ENCODE results near the gene ABHD1.

Gene ABHD1

DNA sequence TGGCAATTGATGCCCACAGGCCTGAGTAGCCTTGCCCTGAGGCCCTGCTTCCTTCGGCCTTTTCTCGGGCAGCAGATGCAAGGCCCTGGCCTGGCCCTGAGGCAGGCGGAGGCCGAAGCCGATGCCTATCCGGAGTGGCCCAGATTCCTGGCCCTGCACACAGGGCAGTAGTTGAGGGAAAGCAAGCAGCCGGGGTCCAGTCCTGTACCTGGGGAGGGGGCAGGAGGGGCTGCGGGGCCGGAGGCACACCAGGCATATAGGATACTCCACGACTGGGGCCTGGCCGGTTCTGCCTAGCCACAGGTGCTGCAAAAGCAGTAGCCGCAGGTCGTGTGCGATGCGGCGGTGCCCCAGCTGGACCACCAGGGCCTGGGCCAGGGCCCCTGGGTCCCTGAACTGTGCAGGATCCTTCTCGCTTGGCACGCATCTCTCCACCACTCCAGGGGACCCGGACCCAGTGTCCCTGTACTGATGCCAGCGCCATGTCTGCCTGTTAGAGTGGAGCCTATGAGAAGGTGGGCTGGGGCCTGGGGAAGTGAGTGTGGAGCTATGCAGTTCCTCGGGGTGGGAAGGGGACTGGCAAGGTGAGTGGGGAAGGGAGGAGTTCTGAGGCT, 13.8 kb downstream of the ABHD1 start:
- no peak for DNase-seq (ENCODE audit: extremely low spot score)
- POLR2A ChIA-PET: no interaction called here
- CTCF ChIA-PET: no interaction called here
- TF ChIP-seq HDGF (IDR thresholded peaks at IDR 0.05; ENCODE audit: borderline replicate concordance) (no peak), BHLHE40 (IDR thresholded peaks at IDR 0.05; ENCODE audit: borderline replicate concordance) (no peak), ELF4 (IDR thresholded peaks at IDR 0.05) (no peak), PKNOX1 (IDR thresholded peaks at IDR 0.05) (no peak), ZNF384 (IDR thresholded peaks at IDR 0.05) (no peak), FOXA1 (IDR thresholded peaks at IDR 0.05) (no peak), LEF1 (IDR thresholded peaks at IDR 0.05; ENCODE audit: borderline replicate concordance) (no peak), FOXM1 (IDR thresholded peaks at IDR 0.05; ENCODE audit: borderline replicate concordance) (no peak), TARDBP (IDR thresholded peaks at IDR 0.05) (no peak), CTBP1 (IDR thresholded peaks at IDR 0.05; ENCODE audit: borderline replicate concordance) (no peak), SP1 (IDR thresholded peaks at IDR 0.05) (no peak), NFRKB (IDR thresholded peaks at IDR 0.05) (no peak), SUZ12 (IDR thresholded peaks at IDR 0.05) (no peak), FOXK2 (IDR thresholded peaks at IDR 0.05) (no peak), ARNT (IDR thresholded peaks at IDR 0.05) (no peak), L3MBTL2 (conservative IDR thresholded peaks at IDR 0.05) (no peak)

GRCh38 chr2:27138111-27138510, 14.5 kb downstream of the ABHD1 start:
- CTCF ChIA-PET: no interaction called here
- POLR2A ChIA-PET: no interaction called here
- no peak for DNase-seq (ENCODE audit: extremely low spot score)
- TF ChIP-seq TARDBP (IDR thresholded peaks at IDR 0.05) (no peak), HDGF (IDR thresholded peaks at IDR 0.05; ENCODE audit: borderline replicate concordance) (no peak), ARNT (IDR thresholded peaks at IDR 0.05) (no peak), FOXK2 (IDR thresholded peaks at IDR 0.05) (no peak), L3MBTL2 (conservative IDR thresholded peaks at IDR 0.05) (no peak), ZNF384 (IDR thresholded peaks at IDR 0.05) (no peak), SUZ12 (IDR thresholded peaks at IDR 0.05) (no peak), ELF4 (IDR thresholded peaks at IDR 0.05) (no peak), PKNOX1 (IDR thresholded peaks at IDR 0.05) (no peak)

DNA sequence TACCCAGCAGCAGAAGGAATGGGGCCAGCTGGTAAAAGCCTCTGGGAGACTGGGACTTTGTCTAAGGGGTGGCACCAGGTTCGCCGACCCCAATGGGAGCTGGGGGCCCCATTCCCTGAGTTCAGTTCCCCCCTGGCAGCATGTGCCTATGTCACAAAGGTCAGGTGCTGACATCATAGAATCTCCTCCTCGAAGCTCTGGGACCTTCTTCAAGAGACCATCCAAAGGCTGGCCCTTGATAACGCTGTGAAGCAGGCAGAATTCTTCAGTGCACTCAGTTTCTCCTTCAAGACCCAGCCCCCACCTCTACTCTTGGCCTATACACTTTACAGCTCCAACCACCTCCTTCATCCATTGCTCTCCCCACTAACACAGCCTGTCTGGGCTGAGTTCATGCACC, 15.7 kb downstream of the ABHD1 start, which contains the start of gene PRR30:
TSS of gene PRR30 (minus strand) at position 101 of the 400 bp plus-strand sequence. CDS start 1,081 bp downstream, outside the sequence.
- TF ChIP-seq FOXK2 (IDR thresholded peaks at IDR 0.05) (no peak), SUZ12 (IDR thresholded peaks at IDR 0.05) (no peak), TARDBP (IDR thresholded peaks at IDR 0.05) (no peak), ELF4 (IDR thresholded peaks at IDR 0.05) (no peak), ZNF384 (IDR thresholded peaks at IDR 0.05) (no peak), NFRKB (IDR thresholded peaks at IDR 0.05) (no peak), FOXM1 (IDR thresholded peaks at IDR 0.05; ENCODE audit: borderline replicate concordance) (no peak), PKNOX1 (IDR thresholded peaks at IDR 0.05) (no peak), CTBP1 (IDR thresholded peaks at IDR 0.05; ENCODE audit: borderline replicate concordance) (no peak), ARNT (IDR thresholded peaks at IDR 0.05) (no peak)
- DNase-seq (ENCODE audit: extremely low spot score): no peak
- ChIA-PET CTCF (interaction anchor here (1.2 kb wide), 1 partner anchor 11 kb away, joined by 5 read pairs; no protein-coding TSS in a partner anchor), POLR2A (no interaction called here)

DNA sequence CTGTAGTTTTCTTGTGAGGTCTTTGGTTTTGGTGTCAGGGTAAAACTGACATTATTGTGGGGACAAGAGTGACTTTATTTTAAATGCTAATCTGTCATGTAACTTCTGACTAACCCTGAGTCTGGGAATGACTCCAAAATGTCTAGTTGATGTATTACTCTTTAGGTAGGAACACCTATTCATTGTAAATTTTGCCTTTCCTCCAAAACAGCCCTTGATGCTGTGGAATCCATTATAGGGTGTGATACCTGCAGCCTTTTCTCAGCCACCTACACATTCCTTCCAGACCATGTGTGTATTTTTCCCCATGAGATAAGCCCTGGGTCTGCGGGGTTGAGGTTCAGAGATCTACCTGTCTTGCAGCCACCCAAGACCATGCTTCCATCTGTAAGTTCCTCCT, 19.7 kb downstream of the ABHD1 start:
- no peak for DNase-seq (ENCODE audit: extremely low spot score)
- CTCF ChIA-PET: no interaction called here
- TF ChIP-seq ELF4 (IDR thresholded peaks at IDR 0.05) (no peak), TARDBP (IDR thresholded peaks at IDR 0.05) (no peak), ARNT (IDR thresholded peaks at IDR 0.05) (no peak), SP1 (IDR thresholded peaks at IDR 0.05) (no peak), FOXM1 (IDR thresholded peaks at IDR 0.05; ENCODE audit: borderline replicate concordance) (no peak), HDGF (IDR thresholded peaks at IDR 0.05; ENCODE audit: borderline replicate concordance) (no peak), FOXA1 (IDR thresholded peaks at IDR 0.05) (no peak), L3MBTL2 (conservative IDR thresholded peaks at IDR 0.05) (no peak), ZNF384 (IDR thresholded peaks at IDR 0.05) (no peak)
- POLR2A ChIA-PET: no interaction called here

DNA sequence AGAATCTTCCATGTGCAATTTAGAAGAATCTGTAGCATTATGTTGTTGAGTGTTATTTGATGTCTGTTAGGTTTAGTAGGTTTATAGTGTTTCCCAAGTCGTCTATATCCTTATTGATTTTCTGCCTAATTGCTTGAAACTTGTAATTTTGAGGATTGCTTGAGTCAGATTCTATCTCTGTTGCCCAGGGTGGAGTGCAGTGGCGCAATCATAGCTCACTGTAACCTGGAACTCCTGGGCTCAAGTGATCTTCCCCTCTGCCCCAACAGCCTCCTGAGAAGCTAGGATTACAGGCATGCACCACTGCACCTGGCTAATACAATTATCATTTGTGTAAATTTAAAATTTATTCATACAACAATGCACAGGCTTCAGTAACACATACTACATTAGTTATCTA, 22.1 kb downstream of the ABHD1 start:
- CTCF ChIA-PET: interaction anchor here (1.2 kb wide), 1 partner anchor 24 kb away, joined by 3 read pairs; no protein-coding TSS in a partner anchor
- DNase-seq (ENCODE audit: extremely low spot score): no peak
- TF ChIP-seq SUZ12 (IDR thresholded peaks at IDR 0.05) (no peak), BHLHE40 (IDR thresholded peaks at IDR 0.05; ENCODE audit: borderline replicate concordance) (no peak), CTBP1 (IDR thresholded peaks at IDR 0.05; ENCODE audit: borderline replicate concordance) (no peak), ELF4 (IDR thresholded peaks at IDR 0.05) (no peak), SP1 (IDR thresholded peaks at IDR 0.05) (no peak), FOXM1 (IDR thresholded peaks at IDR 0.05; ENCODE audit: borderline replicate concordance) (no peak), HDGF (IDR thresholded peaks at IDR 0.05; ENCODE audit: borderline replicate concordance) (no peak), L3MBTL2 (conservative IDR thresholded peaks at IDR 0.05) (no peak), PKNOX1 (IDR thresholded peaks at IDR 0.05) (no peak), FOXA1 (IDR thresholded peaks at IDR 0.05) (no peak), ZNF384 (IDR thresholded peaks at IDR 0.05) (no peak), ARNT (IDR thresholded peaks at IDR 0.05) (no peak)
- POLR2A ChIA-PET: interaction anchor here (0.8 to 1.2 kb wide), 2 partner anchors 11 to 12 kb away, joined by 3 to 4 read pairs; partner anchors contain the start of gene PREB

GRCh38 chr2:27147935-27148334, 24.3 kb downstream of the ABHD1 start:
- no peak for DNase-seq (ENCODE audit: extremely low spot score)
- TF ChIP-seq FOXA1 (IDR thresholded peaks at IDR 0.05) (no peak), HDGF (IDR thresholded peaks at IDR 0.05; ENCODE audit: borderline replicate concordance) (no peak), FOXK2 (IDR thresholded peaks at IDR 0.05) (no peak), SUZ12 (IDR thresholded peaks at IDR 0.05) (no peak), PKNOX1 (IDR thresholded peaks at IDR 0.05) (no peak), ELF4 (IDR thresholded peaks at IDR 0.05) (no peak), TARDBP (IDR thresholded peaks at IDR 0.05) (no peak), LEF1 (IDR thresholded peaks at IDR 0.05; ENCODE audit: borderline replicate concordance) (no peak), CTBP1 (IDR thresholded peaks at IDR 0.05; ENCODE audit: borderline replicate concordance) (no peak), FOXM1 (IDR thresholded peaks at IDR 0.05; ENCODE audit: borderline replicate concordance) (no peak), ZNF384 (IDR thresholded peaks at IDR 0.05) (no peak), SP1 (IDR thresholded peaks at IDR 0.05) (no peak), L3MBTL2 (conservative IDR thresholded peaks at IDR 0.05) (no peak)
- POLR2A ChIA-PET: no interaction called here
- CTCF ChIA-PET: no interaction called here

Data from HEK293T (cell line).